ENCODE measurements around the gene ACOD1. TPM values are rescaled to one million over a fixed set of nuclear protein-coding genes. Genes with fewer than 3 reads are reported as not detected.

Gene ACOD1
- total and polyA plus RNA-seq, 4 donors, result not detected

DNA sequence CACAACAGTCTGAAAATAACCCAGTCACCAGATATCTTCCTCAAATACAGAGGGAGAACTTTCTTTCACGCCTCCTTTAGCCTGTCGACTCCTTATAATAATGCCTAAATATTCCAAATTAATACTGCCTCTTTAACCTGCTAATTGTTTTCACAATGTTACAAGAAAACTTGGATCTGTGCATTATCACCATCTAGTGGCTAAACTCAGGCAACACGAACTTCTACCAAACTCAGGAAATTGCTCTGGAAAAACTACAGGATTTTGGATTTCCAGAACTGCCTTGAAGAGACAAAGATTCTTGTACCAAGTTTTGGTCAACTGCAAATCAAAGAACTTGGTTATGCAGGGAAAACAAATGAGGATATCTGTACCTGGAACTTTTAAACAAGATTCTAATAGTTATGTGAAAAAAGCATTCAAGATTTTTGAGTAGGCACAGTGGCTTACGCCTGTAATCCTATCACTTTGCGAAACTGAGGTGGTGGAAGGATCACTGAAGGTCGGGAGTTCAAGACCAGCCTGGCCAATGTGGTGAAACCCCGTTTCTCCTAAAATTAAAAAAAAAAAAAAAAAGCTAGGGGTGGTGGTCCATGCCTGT, 54.4 kb downstream of the ACOD1 start:
- peaks cover 0 to 3% of the 10 kb centered on the region in 2 donors for H3K36me3 ChIP-seq (ENCODE audit: control insufficient read depth in 1 of 2, insufficient read depth in 2 of 2, low read length in 1 of 2)
- DNase-seq (no peak), ATAC-seq (ENCODE audit: low FRiP score) (peak; percentile 46)
- intact Hi-C loops (cut with DNase I), result no loop called here
- H3K27ac ChIP-seq (ENCODE audit: low read depth in 1 of 2, low read length in 2 of 2), result no peak overlapping the region
- WGBS, 2 donors, result 59 to 61% methylated on average over 7 of the region's 7 CpGs
- peaks cover 0 to 6% of the 10 kb centered on the region in 2 donors for H3K4me1 ChIP-seq (ENCODE audit: control insufficient read depth in 1 of 2, insufficient read depth in 2 of 2, low read length in 2 of 2)
- H3K4me3 ChIP-seq (ENCODE audit: low read length in 2 of 2), result no peak overlapping the region
- no peaks in the 10 kb centered on the region for H3K27me3 ChIP-seq (ENCODE audit: control insufficient read depth in 1 of 2, insufficient read depth in 2 of 2, low read length in 1 of 2)
- no peaks in the 10 kb centered on the region for H3K9me3 ChIP-seq (ENCODE audit: control insufficient read depth, low read length)

Other genes with a start within 250 kb of the ACOD1 start
- gene KCTD12, start 62.1 kb upstream of the ACOD1 start, total RNA-seq, result 100 to 1,000 TPM in 1 of 2 donors, 10 to 100 TPM in 1; 98.7 to 137 TPM
- gene KCTD12, start 62.1 kb upstream of the ACOD1 start, polyA plus RNA-seq, result 10 to 100 TPM; 20.8 to 35.6 TPM
- gene CLN5, start 43.6 kb downstream of the ACOD1 start, total RNA-seq, result 10 to 100 TPM; 21.4 to 31.7 TPM
- 10 to 100 TPM; 15.4 to 25.0 TPM for gene CLN5, start 43.6 kb downstream of the ACOD1 start, polyA plus RNA-seq
- gene FBXL3, start 78.6 kb downstream of the ACOD1 start, total RNA-seq, result 10 to 100 TPM; 62.1 to 73.9 TPM
- 10 to 100 TPM; 38.7 to 58.2 TPM for gene FBXL3, start 78.6 kb downstream of the ACOD1 start, polyA plus RNA-seq

All from aorta (tissue), 5 donors.